Osteoblast (primary cell): Measurements from ENCODE around the gene NOC2L. TPM values are rescaled to one million over a fixed set of nuclear protein-coding genes. Genes with fewer than 3 reads are reported as not detected.

Source experiments
- DNase-seq: peaks from one replicate; pipeline ENCODE4 v3.0.0; 2011; ENCODE audit warnings: low spot score, mixed read lengths; ENCODE audit not compliant: insufficient read length; ENCODE audit errors: missing footprints
- H2AFZ ChIP-seq: 2 replicates; pipeline ENCODE4 v1.6.0; 2011; ENCODE audit warnings: mild to moderate bottlenecking, low read length
- H3K27ac ChIP-seq: 2 replicates; pipeline ENCODE4 v1.5.1; 2011; ENCODE audit warnings: mild to moderate bottlenecking, low read depth, low read length, moderate library complexity
- H3K27me3 ChIP-seq: 2 replicates; pipeline ENCODE4 v1.6.0; 2012; ENCODE audit warnings: mild to moderate bottlenecking, control low read depth, inconsistent platforms, low read length, moderate library complexity; ENCODE audit not compliant: insufficient read depth
- H3K36me3 ChIP-seq: 2 replicates; pipeline ENCODE4 v1.5.1; 2011; ENCODE audit warnings: mild to moderate bottlenecking, low read length, control low read depth, moderate library complexity; ENCODE audit not compliant: insufficient read depth
- H3K4me1 ChIP-seq: 2 replicates; pipeline ENCODE4 v1.5.1; 2011; ENCODE audit warnings: mild to moderate bottlenecking, low read length, control low read depth, moderate library complexity; ENCODE audit not compliant: insufficient read depth
- H3K4me2 ChIP-seq: 2 replicates; pipeline ENCODE4 v1.6.0; 2011; ENCODE audit warnings: mild to moderate bottlenecking, low read length; ENCODE audit not compliant: insufficient read depth
- H3K4me3 ChIP-seq: fragments of 200-600 bp; sonication (generic); 3 replicates; pipeline ENCODE4 v1.5.1; 2012; ENCODE audit warnings: mild to moderate bottlenecking, low read length, inconsistent platforms; ENCODE audit not compliant: insufficient read depth
- H3K79me2 ChIP-seq: 2 replicates; pipeline ENCODE4 v1.6.0; 2012; ENCODE audit warnings: mild to moderate bottlenecking, low read length, control low read depth, inconsistent platforms; ENCODE audit not compliant: insufficient read depth
- H3K9me3 ChIP-seq: 2 replicates; pipeline ENCODE4 v1.5.1; 2011; ENCODE audit warnings: low read depth, low read length, control low read depth
- H4K20me1 ChIP-seq: 2 replicates; pipeline ENCODE4 v1.6.0; 2012; ENCODE audit warnings: mild to moderate bottlenecking, low read length, control low read depth; ENCODE audit not compliant: insufficient read depth
- total RNA-seq: library from RNA; depleted of rRNA; stranded (reverse); fragments of >200 nt; gene quantifications from 2 replicates; pipeline ENCODE4 v1.2.3, GENCODE V29; 2012
- TF ChIP-seq, protein P1 (sequence below): IDR thresholded peaks from 2 replicates; pipeline ENCODE4 v1.5.1; 2011; ENCODE audit warnings: mild to moderate bottlenecking, low read depth, low read length, moderate library complexity; ENCODE audit errors: extremely low read depth

Gene NOC2L
- total RNA-seq, 1 donor, result 47.8 TPM

DNA sequence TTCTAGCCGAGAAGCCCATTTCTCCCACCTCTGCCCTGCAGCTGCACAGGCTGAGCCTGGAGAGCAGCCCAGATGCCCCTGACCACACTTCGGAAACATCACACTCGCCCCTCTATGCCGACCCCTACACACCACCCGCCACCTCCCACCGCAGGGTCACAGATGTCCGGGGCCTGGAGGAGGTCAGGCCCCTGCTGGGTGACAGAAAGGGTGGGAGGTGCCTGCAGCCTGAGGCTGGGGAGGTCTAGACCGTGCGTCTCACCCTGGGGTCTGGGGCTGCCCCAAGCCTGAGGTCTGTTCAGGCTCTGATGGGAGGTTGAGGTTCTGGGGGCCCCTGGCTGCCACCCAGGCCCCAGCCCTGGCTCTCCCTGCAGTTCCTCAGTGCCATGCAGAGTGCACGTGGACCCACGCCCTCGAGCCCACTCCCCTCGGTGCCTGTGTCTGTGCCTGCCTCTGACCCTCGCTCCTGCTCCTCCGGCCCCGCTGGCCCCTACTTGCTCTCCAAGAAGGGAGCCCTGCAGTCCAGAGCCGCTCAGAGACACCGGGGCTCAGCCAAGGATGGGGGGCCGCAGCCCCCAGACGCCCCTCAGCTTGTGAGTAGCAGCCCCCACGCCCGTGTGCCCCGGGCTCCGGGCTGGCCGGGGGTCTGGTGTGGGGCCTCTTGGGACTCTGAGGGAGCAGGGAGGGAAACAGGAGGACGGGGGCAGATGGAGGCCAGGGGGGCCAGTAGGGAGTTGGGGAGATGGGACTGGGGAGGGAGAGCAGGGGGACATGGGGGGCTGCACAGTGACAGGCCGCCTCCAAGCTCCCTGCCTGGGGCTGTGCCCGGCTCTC is 14.6 kb upstream of the NOC2L start:
- no peaks in the 10 kb centered on the region for H4K20me1 ChIP-seq
- peak; percentile 83 for DNase-seq
- H3K4me1 ChIP-seq, result no peaks in the 10 kb centered on the region
- H3K36me3 ChIP-seq, result no peaks in the 10 kb centered on the region
- H3K27ac ChIP-seq, result no peak overlapping the region
- no peak overlapping the region for H2AFZ ChIP-seq
- H3K4me3 ChIP-seq, result no peak overlapping the region
- no peaks in the 10 kb centered on the region for H3K9me3 ChIP-seq
- H3K27me3 ChIP-seq, result no peaks in the 10 kb centered on the region
- H3K4me2 ChIP-seq, result no peak overlapping the region
- H3K79me2 ChIP-seq, result no peaks in the 10 kb centered on the region
- TF ChIP-seq, protein P1, sequence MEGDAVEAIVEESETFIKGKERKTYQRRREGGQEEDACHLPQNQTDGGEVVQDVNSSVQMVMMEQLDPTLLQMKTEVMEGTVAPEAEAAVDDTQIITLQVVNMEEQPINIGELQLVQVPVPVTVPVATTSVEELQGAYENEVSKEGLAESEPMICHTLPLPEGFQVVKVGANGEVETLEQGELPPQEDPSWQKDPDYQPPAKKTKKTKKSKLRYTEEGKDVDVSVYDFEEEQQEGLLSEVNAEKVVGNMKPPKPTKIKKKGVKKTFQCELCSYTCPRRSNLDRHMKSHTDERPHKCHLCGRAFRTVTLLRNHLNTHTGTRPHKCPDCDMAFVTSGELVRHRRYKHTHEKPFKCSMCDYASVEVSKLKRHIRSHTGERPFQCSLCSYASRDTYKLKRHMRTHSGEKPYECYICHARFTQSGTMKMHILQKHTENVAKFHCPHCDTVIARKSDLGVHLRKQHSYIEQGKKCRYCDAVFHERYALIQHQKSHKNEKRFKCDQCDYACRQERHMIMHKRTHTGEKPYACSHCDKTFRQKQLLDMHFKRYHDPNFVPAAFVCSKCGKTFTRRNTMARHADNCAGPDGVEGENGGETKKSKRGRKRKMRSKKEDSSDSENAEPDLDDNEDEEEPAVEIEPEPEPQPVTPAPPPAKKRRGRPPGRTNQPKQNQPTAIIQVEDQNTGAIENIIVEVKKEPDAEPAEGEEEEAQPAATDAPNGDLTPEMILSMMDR, result no peak

DNA sequence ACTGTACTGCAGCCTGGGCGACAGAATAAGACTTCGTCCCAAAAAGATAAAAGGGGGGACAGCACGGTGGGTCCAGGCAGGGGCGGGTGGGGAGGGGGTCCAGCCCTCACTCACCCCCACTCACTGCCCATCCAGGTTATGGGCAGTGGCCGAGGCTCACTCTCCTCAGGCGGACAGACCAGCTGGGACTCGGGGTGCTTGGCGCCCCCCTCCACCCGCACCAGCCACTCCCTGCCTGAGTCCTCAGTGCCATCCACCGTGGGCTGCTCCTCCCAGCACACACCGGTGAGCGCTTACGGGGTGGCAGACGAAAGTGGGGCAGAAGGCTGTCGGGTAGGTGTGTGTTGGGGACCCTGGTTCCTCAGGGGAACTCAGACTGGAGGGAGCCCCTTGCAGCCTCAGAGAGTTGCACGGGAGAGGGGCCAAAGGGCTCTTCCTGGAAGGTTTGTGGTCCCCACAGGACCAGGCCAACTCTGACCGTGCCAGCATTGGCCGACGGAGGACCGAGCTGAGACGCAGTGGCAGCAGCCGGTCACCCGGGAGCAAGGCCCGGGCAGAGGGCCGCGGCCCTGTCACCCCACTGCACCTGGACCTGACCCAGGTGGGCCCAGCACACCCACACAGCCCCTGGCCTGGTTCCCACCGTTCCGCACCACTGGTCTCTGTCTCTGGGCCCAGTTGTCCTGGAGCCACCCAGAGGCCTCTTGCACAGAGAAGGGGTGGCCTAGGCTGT is 13.8 kb upstream of the NOC2L start:
- H3K4me1 ChIP-seq, result no peaks in the 10 kb centered on the region
- no peaks in the 10 kb centered on the region for H3K27me3 ChIP-seq
- H3K9me3 ChIP-seq, result no peaks in the 10 kb centered on the region
- DNase-seq, result peak; percentile 85
- H3K27ac ChIP-seq, result no peak overlapping the region
- no peaks in the 10 kb centered on the region for H3K79me2 ChIP-seq
- TF ChIP-seq, protein P1, result no peak
- no peak overlapping the region for H3K4me2 ChIP-seq
- H3K4me3 ChIP-seq, result no peak overlapping the region
- H4K20me1 ChIP-seq, result no peaks in the 10 kb centered on the region
- H3K36me3 ChIP-seq, result no peaks in the 10 kb centered on the region
- no peak overlapping the region for H2AFZ ChIP-seq

DNA sequence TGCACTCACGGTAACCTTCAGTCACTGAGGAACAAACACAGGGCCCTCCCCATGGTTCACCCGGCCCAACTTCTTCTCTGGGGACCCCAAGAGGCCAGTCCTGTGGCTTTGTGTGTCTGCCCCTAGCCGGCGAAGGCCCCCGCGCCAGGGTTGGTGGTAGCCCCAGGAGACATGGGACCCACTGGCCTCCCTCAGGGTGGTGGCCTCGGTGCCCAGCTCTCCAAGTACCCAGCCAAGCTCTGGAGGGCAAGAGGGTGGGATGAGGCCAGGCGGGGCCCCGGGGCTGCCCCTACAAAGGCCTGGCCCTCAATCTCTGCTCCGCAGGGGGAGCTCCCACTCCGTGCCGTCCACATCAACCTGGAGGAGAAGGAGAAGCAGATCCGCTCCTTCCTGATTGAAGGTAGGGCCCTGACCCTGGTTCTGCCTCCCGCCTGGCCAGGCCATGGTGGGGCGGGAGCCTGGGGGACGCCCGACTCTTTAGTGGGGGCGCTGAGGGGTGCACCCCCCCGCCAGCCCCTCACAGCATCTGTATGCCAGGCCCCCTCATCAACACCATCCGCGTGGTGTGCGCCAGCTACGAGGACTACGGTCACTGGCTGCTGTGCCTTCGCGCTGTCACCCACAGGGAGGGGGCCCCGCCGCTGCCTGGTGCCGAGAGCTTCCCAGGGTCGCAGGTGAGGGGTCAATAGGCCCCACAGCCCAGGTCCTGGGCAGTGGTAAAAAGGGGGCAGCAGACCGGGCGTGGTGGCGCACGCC is 12.9 kb upstream of the NOC2L start:
- TF ChIP-seq, protein P1, result no peak
- H3K79me2 ChIP-seq, result no peaks in the 10 kb centered on the region
- no peak overlapping the region for H3K4me3 ChIP-seq
- no peak overlapping the region for H2AFZ ChIP-seq
- H3K36me3 ChIP-seq, result no peaks in the 10 kb centered on the region
- no peak overlapping the region for H3K4me2 ChIP-seq
- no peak overlapping the region for H3K27ac ChIP-seq
- no peaks in the 10 kb centered on the region for H3K27me3 ChIP-seq
- H4K20me1 ChIP-seq, result no peaks in the 10 kb centered on the region
- no peaks in the 10 kb centered on the region for H3K9me3 ChIP-seq
- no peaks in the 10 kb centered on the region for H3K4me1 ChIP-seq
- DNase-seq, result peak; percentile 69
